Measurements from ENCODE around the gene DUSP10. TPM values are rescaled to one million over a fixed set of nuclear protein-coding genes. Genes with fewer than 3 reads are reported as not detected.

DUSP10 gene
- total RNA-seq (ENCODE audit: low replicate concordance) = 19.6 and 29.4 TPM in 2 replicates
- long read RNA-seq, transcript DUSP10-201 (4 exons, 2,676 nt) = major isoform, 165 of 197 reads
- long read RNA-seq, transcript DUSP10-203 (3 exons, 1,009 nt) = minor isoform, 13 of 197 reads
- long read RNA-seq, partial matches to known transcripts = 4 of 197 reads
- long read RNA-seq, other reads (novel, unspliced or antisense) = 15 of 197 reads

DNA sequence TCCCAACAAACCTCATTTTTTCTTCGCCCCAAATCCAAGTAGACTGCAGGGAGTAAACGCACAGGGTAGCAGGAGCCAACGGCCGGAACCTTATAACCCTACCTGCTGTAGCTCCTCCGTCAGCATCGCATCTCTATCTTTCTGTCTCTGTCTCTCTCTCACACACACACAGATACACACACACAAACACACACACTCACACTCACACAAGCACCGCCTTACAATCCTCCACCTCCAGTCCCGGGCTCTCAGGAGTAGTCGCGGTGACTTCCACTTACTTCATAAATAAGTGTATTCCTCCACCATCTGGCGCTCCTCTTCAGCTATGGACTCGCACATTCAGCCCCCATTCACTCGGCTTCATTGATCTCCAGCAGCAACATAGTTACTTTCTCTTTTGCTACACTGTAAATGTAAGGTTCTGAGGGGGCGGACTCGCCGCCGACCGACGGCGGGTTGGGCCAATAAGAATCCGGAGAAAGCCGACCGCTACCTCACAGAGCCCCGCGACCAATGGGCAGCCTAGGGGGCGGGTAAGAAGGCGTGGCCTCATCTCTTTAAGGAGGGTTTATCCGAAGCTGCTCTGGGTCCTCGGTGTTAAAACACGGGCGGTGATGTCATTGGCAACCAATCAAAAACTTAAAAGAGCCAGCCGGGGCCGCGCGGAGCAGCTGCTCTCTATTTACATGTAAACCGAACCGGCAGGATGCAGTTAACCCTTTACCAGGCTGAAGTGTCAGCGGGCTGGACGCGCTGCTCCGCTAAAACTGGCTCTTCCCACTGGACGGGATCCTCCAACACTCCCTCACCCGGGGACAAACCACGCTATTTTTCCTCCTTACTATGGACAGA is at the start of gene DUSP10:
Gene DUSP10 (minus strand): TSS at position 387 of the 852 bp plus-strand sequence. CDS start 2,345 bp downstream, outside the sequence.
- no peak within 1 kb of the TSS for H3K27ac Mint-ChIP-seq

DNA sequence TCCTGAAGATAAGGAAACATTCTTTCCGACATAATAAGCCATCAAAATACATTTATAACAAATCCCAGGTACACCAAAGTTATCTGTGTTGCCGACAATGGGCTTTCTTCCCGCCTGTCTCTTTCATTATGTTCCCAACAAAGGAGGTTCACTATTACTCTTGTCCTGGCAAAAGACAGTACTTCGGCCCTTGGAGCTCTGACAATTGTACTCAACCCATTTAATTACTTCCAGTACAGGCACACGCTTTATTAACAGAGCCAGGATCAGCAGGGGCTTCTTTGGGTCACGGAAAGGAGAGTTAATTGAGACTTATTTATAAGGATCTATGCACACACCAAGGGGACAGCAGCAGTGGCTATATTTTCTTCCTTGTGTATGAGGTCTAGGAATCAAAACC is 46.6 kb upstream of the DUSP10 start:
- TF ChIP-seq, protein P1, sequence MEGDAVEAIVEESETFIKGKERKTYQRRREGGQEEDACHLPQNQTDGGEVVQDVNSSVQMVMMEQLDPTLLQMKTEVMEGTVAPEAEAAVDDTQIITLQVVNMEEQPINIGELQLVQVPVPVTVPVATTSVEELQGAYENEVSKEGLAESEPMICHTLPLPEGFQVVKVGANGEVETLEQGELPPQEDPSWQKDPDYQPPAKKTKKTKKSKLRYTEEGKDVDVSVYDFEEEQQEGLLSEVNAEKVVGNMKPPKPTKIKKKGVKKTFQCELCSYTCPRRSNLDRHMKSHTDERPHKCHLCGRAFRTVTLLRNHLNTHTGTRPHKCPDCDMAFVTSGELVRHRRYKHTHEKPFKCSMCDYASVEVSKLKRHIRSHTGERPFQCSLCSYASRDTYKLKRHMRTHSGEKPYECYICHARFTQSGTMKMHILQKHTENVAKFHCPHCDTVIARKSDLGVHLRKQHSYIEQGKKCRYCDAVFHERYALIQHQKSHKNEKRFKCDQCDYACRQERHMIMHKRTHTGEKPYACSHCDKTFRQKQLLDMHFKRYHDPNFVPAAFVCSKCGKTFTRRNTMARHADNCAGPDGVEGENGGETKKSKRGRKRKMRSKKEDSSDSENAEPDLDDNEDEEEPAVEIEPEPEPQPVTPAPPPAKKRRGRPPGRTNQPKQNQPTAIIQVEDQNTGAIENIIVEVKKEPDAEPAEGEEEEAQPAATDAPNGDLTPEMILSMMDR (conservative IDR thresholded peaks at IDR 0.05) = no peak
- no peak for DNase-seq (ENCODE audit: extremely low spot score, unreplicated experiment)
- Mint-ChIP-seq H3K27ac (no peak overlapping the region), H3K9me3 (peaks cover 7% of the 10 kb centered on the region), H3K4me1 (ENCODE audit: unreplicated experiment) (no peaks in the 10 kb centered on the region), H3K36me3 (no peaks in the 10 kb centered on the region), H3K27me3 (peaks cover 4% of the 10 kb centered on the region), H3K4me3 (no peak overlapping the region)

More for the DNA sequence above, at the start of gene DUSP10:
- H3K9me3 Mint-ChIP-seq = no peaks in the 10 kb centered on the region
- H3K4me1 Mint-ChIP-seq (ENCODE audit: unreplicated experiment) = peaks cover 9% of the 10 kb centered on the region
- H3K27me3 Mint-ChIP-seq = peaks cover 10% of the 10 kb centered on the region
- H3K36me3 Mint-ChIP-seq = peaks cover 19% of the 10 kb centered on the region
- TF ChIP-seq, protein P1 (conservative IDR thresholded peaks at IDR 0.05) = no peak
- no peak within 1 kb of the TSS for H3K4me3 Mint-ChIP-seq
- DNase-seq (ENCODE audit: extremely low spot score, unreplicated experiment) = peak; percentile 97

DNA sequence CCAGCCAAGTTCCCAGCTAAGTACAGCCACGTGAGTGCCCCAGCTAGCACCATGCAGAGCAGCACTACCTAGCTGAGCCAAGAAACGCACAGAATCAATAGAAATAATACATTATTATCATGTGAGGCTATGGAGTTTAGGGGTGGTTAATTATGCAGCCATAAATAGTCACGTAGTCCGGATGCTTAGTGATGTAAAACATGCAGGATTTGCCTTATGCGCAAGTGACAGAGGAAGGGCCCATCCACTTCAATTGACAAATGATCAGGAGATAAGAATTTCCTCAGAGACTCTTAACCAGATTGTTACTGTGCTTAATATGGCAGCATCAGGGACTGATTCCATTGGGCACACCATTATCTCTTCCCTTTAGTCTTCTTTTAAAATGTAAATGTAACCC is 44.8 kb upstream of the DUSP10 start:
- H3K9me3 Mint-ChIP-seq = no peaks in the 10 kb centered on the region
- H3K4me1 Mint-ChIP-seq (ENCODE audit: unreplicated experiment) = no peaks in the 10 kb centered on the region
- no peaks in the 10 kb centered on the region for H3K36me3 Mint-ChIP-seq
- DNase-seq (ENCODE audit: extremely low spot score, unreplicated experiment) = no peak
- TF ChIP-seq, protein P1 (conservative IDR thresholded peaks at IDR 0.05) = no peak
- H3K27ac Mint-ChIP-seq = no peak overlapping the region
- no peak overlapping the region for H3K4me3 Mint-ChIP-seq
- H3K27me3 Mint-ChIP-seq = peaks cover 4% of the 10 kb centered on the region

DNA sequence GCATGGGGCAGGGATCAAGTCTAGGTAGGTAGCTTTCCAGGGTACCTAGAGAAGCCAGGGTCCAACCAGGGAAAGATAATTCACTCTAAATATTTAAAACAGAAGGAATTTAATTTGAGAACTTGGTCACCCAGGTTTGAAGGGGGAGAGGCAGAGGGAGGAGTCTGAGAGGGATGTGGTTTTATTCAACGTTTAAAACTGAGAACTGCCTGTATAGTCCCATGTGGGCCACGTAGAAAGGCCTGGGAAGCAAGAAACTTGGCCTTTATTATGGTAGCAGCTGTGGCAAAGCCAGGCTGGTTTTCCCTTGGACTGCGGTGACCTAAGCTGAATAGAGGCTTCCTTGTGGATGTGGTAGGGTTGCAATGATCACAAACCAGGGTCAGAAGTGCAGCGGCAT is 42.0 kb upstream of the DUSP10 start:
- Mint-ChIP-seq H3K27me3 (peaks cover 4% of the 10 kb centered on the region), H3K27ac (no peak overlapping the region), H3K4me3 (no peak overlapping the region), H3K4me1 (ENCODE audit: unreplicated experiment) (no peaks in the 10 kb centered on the region), H3K9me3 (no peaks in the 10 kb centered on the region), H3K36me3 (no peaks in the 10 kb centered on the region)
- TF ChIP-seq, protein P1 (conservative IDR thresholded peaks at IDR 0.05) = no peak
- no peak for DNase-seq (ENCODE audit: extremely low spot score, unreplicated experiment)

DNA sequence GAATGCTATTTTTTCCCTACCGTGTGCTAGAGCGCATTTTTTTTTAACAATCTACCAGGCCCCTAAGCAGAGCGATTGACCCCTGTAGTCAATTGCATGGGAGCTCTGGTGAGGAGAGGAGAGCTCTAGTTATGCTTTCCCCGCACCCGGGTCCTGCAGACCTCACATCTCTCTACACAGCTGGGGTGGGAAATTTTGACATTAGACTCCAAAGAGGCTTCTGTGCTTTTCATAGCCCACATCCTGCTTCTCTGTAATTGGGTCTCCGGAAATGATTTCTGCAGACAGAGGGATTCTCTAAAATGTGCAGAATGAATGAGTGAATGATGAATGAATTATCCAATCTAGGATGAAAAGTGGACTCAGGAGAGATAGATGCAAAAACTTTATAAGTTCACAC is 41.5 kb upstream of the DUSP10 start:
- no peaks in the 10 kb centered on the region for H3K36me3 Mint-ChIP-seq
- peaks cover 4% of the 10 kb centered on the region for H3K27me3 Mint-ChIP-seq
- H3K27ac Mint-ChIP-seq = no peak overlapping the region

More for the DNA sequence above, 41.5 kb upstream of the DUSP10 start:
- Mint-ChIP-seq H3K9me3 (no peaks in the 10 kb centered on the region), H3K4me1 (ENCODE audit: unreplicated experiment) (no peaks in the 10 kb centered on the region), H3K4me3 (no peak overlapping the region)
- no peak for DNase-seq (ENCODE audit: extremely low spot score, unreplicated experiment)
- TF ChIP-seq, protein P1 (conservative IDR thresholded peaks at IDR 0.05) = no peak

All from type B pancreatic cell (in vitro differentiated cells).